C4-2B (cell line): ENCODE data around the gene RTEL1.

ENCODE experiments used
- H3K27ac ChIP-seq: fragments of 450-650 bp; 2 replicates; pipeline ENCODE4 v1.5.1; 2017
- CTCF ChIP-seq: fragments of 450-650 bp; conservative IDR thresholded peaks from 2 replicates; pipeline ENCODE4 v1.5.1; 2017; ENCODE audit warnings: mild to moderate bottlenecking
- ZFX ChIP-seq: fragments of 450-650 bp; IDR thresholded peaks from 2 replicates; pipeline ENCODE4 v1.6.1; 2017

Gene RTEL1

GRCh38 chr20:63702751-63703470, 44.8 kb downstream of the RTEL1 start:
- TF ChIP-seq ZFX (no peak), CTCF (no peak)
- H3K27ac ChIP-seq, result no peak overlapping the region

GRCh38 chr20:63703471-63703975, 45.4 kb downstream of the RTEL1 start:
- TF ChIP-seq CTCF (no peak), ZFX (no peak)
- H3K27ac ChIP-seq, result no peak overlapping the region

GRCh38 chr20:63703976-63704748, 46.0 kb downstream of the RTEL1 start:
- no peak overlapping the region for H3K27ac ChIP-seq
- TF ChIP-seq ZFX (no peak), CTCF (no peak)

- no peak for TF ChIP-seq CTCF
- TF ChIP-seq ZFX, result no peak
- no peak overlapping the region for H3K27ac ChIP-seq
These were observed 46.6 kb downstream of the RTEL1 start for GRCh38 chr20:63704749-63705117.

- no peak overlapping the region for H3K27ac ChIP-seq
These were observed 47.3 kb downstream of the RTEL1 start for GRCh38 chr20:63705232-63706026.

GRCh38 chr20:63706027-63706695, 48.0 kb downstream of the RTEL1 start:
- H3K27ac ChIP-seq, result peak overlapping the region; percentile 98
- TF ChIP-seq CTCF, result no peak

More at GRCh38 chr20:63705232-63706026, 47.3 kb downstream of the RTEL1 start:
- TF ChIP-seq ZFX, result no peak
- no peak for TF ChIP-seq CTCF
